ENCODE results near the gene ECSCR. TPM values are rescaled to one million over a fixed set of nuclear protein-coding genes. Genes with fewer than 3 reads are reported as not detected.
"Not testable (repeated sequence)": the region's sequence is repeated elsewhere in the genome, so short reads cannot be mapped to it uniquely, and the experiment has no call there.

Gene ECSCR
- total RNA-seq, 1 donor from 2014 or later, result not detected

DNA sequence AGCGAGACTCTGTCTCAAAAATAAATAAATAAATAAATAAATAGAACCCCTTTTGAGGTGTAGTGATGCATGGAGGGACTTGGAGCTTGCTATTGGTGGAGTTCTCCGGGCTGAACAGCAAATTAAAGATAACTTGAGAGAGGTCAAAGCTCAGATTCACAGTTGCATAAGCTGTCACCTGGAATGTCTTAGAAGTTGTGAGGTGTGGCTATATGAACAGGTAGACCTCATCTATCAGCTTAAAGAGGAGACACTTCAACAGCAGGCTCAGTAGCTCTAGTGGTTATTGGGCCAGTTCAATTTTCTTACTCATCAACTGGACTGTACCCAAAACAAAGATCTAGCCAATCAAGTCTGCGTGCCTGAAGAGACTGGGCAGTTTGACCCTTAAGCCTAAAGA lies 31.7 kb upstream of the ECSCR start:
- Histone ChIP-seq H3K36me3 (ENCODE audit: control insufficient read depth, insufficient read depth, low read length) (no peaks in the 10 kb centered on the region), H3K4me3 (ENCODE audit: low read depth, low read length) (no peak overlapping the region), H3K27me3 (ENCODE audit: control insufficient read depth, insufficient read depth, low read length) (no peaks in the 10 kb centered on the region)
- FAIRE-seq (no peak), DNase-seq (ENCODE audit: low read depth) (no peak)
- TF ChIP-seq CTCF (IDR thresholded peaks at IDR 0.05; ENCODE audit: insufficient read depth, low read length, severe bottlenecking), result no peak

DNA sequence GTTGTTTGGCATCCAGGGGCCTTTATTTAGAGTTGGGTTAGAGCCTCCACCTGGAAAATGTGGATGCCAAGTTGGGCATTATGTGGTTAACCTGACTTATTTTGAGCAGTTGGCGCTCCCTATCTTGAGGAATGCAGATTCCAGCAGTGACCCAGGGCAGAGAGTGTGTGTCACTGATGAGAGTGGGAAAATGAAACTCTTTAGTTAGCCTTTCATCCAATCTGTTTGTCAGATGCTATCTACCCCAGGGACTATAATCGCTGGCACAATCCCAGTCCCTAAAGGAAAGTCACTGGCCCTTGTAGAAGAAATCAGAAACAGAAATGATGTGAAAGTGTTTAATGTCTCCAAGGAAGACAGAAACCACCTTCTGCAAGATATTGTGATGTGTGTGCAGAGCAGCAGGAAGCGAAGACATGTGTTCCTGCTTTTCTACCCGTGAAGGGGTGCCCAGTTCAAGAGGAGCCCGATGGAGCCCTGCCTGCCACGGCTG lies 30.2 kb upstream of the ECSCR start:
- H3K4me3 ChIP-seq (ENCODE audit: low read depth, low read length), result no peak overlapping the region
- TF ChIP-seq CTCF (IDR thresholded peaks at IDR 0.05; ENCODE audit: insufficient read depth, low read length, severe bottlenecking), result no peak
- H3K27me3 ChIP-seq (ENCODE audit: control insufficient read depth, insufficient read depth, low read length), result no peaks in the 10 kb centered on the region
- no peak for DNase-seq (ENCODE audit: low read depth)
- no peak for FAIRE-seq
- no peaks in the 10 kb centered on the region for H3K36me3 ChIP-seq (ENCODE audit: control insufficient read depth, insufficient read depth, low read length)

- TF ChIP-seq CTCF (IDR thresholded peaks at IDR 0.05; ENCODE audit: insufficient read depth, low read length, severe bottlenecking), result no peak
- Histone ChIP-seq H3K27me3 (ENCODE audit: control insufficient read depth, insufficient read depth, low read length) (no peaks in the 10 kb centered on the region), H3K4me3 (ENCODE audit: low read depth, low read length) (no peak overlapping the region), H3K36me3 (ENCODE audit: control insufficient read depth, insufficient read depth, low read length) (no peaks in the 10 kb centered on the region)
- no peak for FAIRE-seq
- no peak for DNase-seq (ENCODE audit: low read depth)
These were observed 25.7 kb upstream of the ECSCR start for GRCh38 chr5:139488260-139488659.

- TF ChIP-seq CTCF (IDR thresholded peaks at IDR 0.05; ENCODE audit: insufficient read depth, low read length, severe bottlenecking), result no peak
- FAIRE-seq, result no peak
- H3K27me3 ChIP-seq (ENCODE audit: control insufficient read depth, insufficient read depth, low read length), result no peaks in the 10 kb centered on the region
- DNase-seq (ENCODE audit: low read depth), result no peak
- H3K36me3 ChIP-seq (ENCODE audit: control insufficient read depth, insufficient read depth, low read length), result no peaks in the 10 kb centered on the region
- no peak overlapping the region for H3K4me3 ChIP-seq (ENCODE audit: low read depth, low read length)
These were observed 23.7 kb upstream of the ECSCR start for GRCh38 chr5:139486201-139486600.

DNA sequence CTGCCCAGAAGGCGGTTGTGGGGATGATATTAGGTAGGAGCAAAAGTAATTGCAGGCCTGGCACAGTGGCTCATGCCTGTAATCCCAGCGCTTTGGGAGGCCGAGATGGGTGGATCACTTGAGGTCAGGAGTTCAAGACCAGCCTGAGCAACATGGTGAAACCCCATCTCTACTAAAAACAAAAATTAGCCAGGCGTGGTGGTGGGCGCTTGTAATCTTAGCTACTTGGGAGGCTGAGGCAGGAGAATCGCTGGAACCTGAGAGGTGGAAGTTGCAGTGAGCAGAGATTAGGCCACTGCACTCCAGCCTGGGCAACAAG lies 20.3 kb upstream of the ECSCR start:
- not testable (repeated sequence) for H3K27me3 ChIP-seq (ENCODE audit: control insufficient read depth, insufficient read depth, low read length); DNase-seq (ENCODE audit: low read depth); FAIRE-seq; H3K4me3 ChIP-seq (ENCODE audit: low read depth, low read length); H3K36me3 ChIP-seq (ENCODE audit: control insufficient read depth, insufficient read depth, low read length)

GRCh38 chr5:139482050-139482889 lies 19.7 kb upstream of the ECSCR start, which contains the start of gene STING1:
Gene STING1, minus strand, starts transcription at chr5:139482758. Its CDS starts 1,054 bp downstream, at chr5:139481704.
- FAIRE-seq (peak; percentile 60), DNase-seq (ENCODE audit: low read depth) (peak; percentile 95)
- peak within 1 kb of the TSS; percentile 23 for H3K4me3 ChIP-seq (ENCODE audit: low read depth, low read length)
- TF ChIP-seq CTCF (IDR thresholded peaks at IDR 0.05; ENCODE audit: insufficient read depth, low read length, severe bottlenecking), result no peak
- no peaks in the 10 kb centered on the region for H3K27me3 ChIP-seq (ENCODE audit: control insufficient read depth, insufficient read depth, low read length)
- no peaks in the 10 kb centered on the region for H3K36me3 ChIP-seq (ENCODE audit: control insufficient read depth, insufficient read depth, low read length)
